SU-DHL-6 (cell line): ENCODE measurements around the gene SDF2L1.

ENCODE experiments used
- H2AFZ ChIP-seq: fragments of 200-600 bp; sonication (generic); 2 replicates; pipeline ENCODE4 v1.6.1; 2014; ENCODE audit warnings: low read depth, mild to moderate bottlenecking, moderate library complexity, mixed read lengths, antibody characterized with exemption, low read length; ENCODE audit not compliant: severe bottlenecking
- H3F3A ChIP-seq: fragments of 200-600 bp; shearing (Covaris generic); 2 replicates; pipeline ENCODE4 v1.6.0; 2016; ENCODE audit warnings: antibody characterized with exemption, mild to moderate bottlenecking; ENCODE audit not compliant: insufficient read depth
- H3K27ac ChIP-seq: fragments of 200-600 bp; sonication (generic); 2 replicates; pipeline ENCODE4 v1.5.1; 2016; ENCODE audit warnings: low read depth, mild to moderate bottlenecking, low read length, moderate library complexity, mixed read lengths
- H3K27me3 ChIP-seq: fragments of 200-600 bp; sonication (generic), shearing (Covaris generic); 2 replicates; pipeline ENCODE4 v1.6.0; 2014; ENCODE audit warnings: mild to moderate bottlenecking, low read length
- H3K36me3 ChIP-seq: fragments of 200-600 bp; sonication (generic); 2 replicates; pipeline ENCODE4 v1.6.1; 2014; ENCODE audit warnings: mild to moderate bottlenecking, low read length, mixed read lengths
- H3K4me2 ChIP-seq: fragments of 300-600, 200-600 bp; shearing (Covaris generic), sonication (generic); 2 replicates; pipeline ENCODE4 v1.6.0; 2014; ENCODE audit warnings: low read length, low read depth, mild to moderate bottlenecking; ENCODE audit not compliant: poor library complexity, severe bottlenecking
- H3K4me3 ChIP-seq: fragments of 200-600 bp; sonication (generic); 2 replicates; pipeline ENCODE4 v1.5.1; 2014; ENCODE audit warnings: antibody characterized with exemption, low read length, mild to moderate bottlenecking, mixed read lengths; ENCODE audit not compliant: insufficient read depth, poor library complexity, severe bottlenecking
- H3K79me2 ChIP-seq: fragments of 200-600 bp; sonication (generic); 2 replicates; pipeline ENCODE4 v1.6.1; 2014; ENCODE audit warnings: mild to moderate bottlenecking, low read length, moderate library complexity; ENCODE audit not compliant: insufficient read depth
- H3K9ac ChIP-seq: fragments of 200-600 bp; sonication (generic); 2 replicates; pipeline ENCODE4 v1.7.0; 2014; ENCODE audit warnings: mild to moderate bottlenecking, low read length
- H3K9me2 ChIP-seq: fragments of 200-600 bp; sonication (generic); replicated peaks from 2 replicates; pipeline ENCODE4 v1.6.1; 2014; ENCODE audit warnings: low read length; ENCODE audit not compliant: insufficient read depth
- H3K9me3 ChIP-seq: fragments of 200-600 bp; sonication (generic); 2 replicates; pipeline ENCODE4 v1.6.1; 2014; ENCODE audit warnings: low read length, mixed read lengths; ENCODE audit not compliant: insufficient read depth
- H4K20me1 ChIP-seq: fragments of 200-600 bp; sonication (generic); 2 replicates; pipeline ENCODE4 v1.6.1; 2014; ENCODE audit warnings: low read depth, mild to moderate bottlenecking, antibody characterized with exemption, low read length, moderate library complexity, mixed read lengths
- CTCF ChIP-seq: fragments of 200-600 bp; sonication (generic); IDR thresholded peaks from one replicate; pipeline ENCODE4 v1.5.1; 2017; ENCODE audit warnings: antibody characterized with exemption, mild to moderate bottlenecking, low read length, moderate library complexity; ENCODE audit not compliant: insufficient read depth, poor library complexity, severe bottlenecking
- EZH2phosphoT487 ChIP-seq: fragments of 200-600 bp; sonication (generic), shearing (Covaris generic); conservative IDR thresholded peaks from 2 replicates; pipeline ENCODE4 v1.6.1; 2018; ENCODE audit warnings: mild to moderate bottlenecking, antibody characterized with exemption, low read length, moderate library complexity, mixed read lengths

The SDF2L1 gene

GRCh38 chr22:21693333-21693998 lies 51.4 kb downstream of the SDF2L1 start:
- Histone ChIP-seq H3K9ac (no peak overlapping the region), H3K9me2 (no peaks in the 10 kb centered on the region), H3K27ac (no peak overlapping the region), H3K4me3 (no peak overlapping the region), H3K27me3 (no peaks in the 10 kb centered on the region), H3K36me3 (no peaks in the 10 kb centered on the region), H4K20me1 (no peaks in the 10 kb centered on the region), H3F3A (no peaks in the 10 kb centered on the region), H3K79me2 (no peaks in the 10 kb centered on the region), H3K4me2 (no peak overlapping the region), H3K9me3 (no peaks in the 10 kb centered on the region), H2AFZ (no peak overlapping the region)
- no peak for TF ChIP-seq EZH2phosphoT487
- no peak for TF ChIP-seq CTCF
